ENCODE data around the gene STAMBP. TPM values are rescaled to one million over a fixed set of nuclear protein-coding genes. Genes with fewer than 3 reads are reported as not detected.

STAMBP gene
- total and polyA plus RNA-seq, 9 of the 15 experiments (the other 6 are each of a cell fraction or from before 2014, with no cell fraction given) = 36.9 to 75.2 (median 48.8) TPM

GRCh38 chr2:73837847-73838585, 9.3 kb downstream of the STAMBP start:
- Histone ChIP-seq H3K9me1 (ENCODE audit: control insufficient read depth, insufficient read depth, low read length) (no peaks in the 10 kb centered on the region), H4K20me1 (replicated peaks; ENCODE audit: control insufficient read depth, insufficient read depth, low read length) (no peaks in the 10 kb centered on the region), H3K79me2 (ENCODE audit: control insufficient read depth, insufficient read depth, low read length) (peaks cover 4% of the 10 kb centered on the region; the same call in 1 of the 3 replicates), H3K4me2 (ENCODE audit: insufficient read depth, low read length) (no peak overlapping the region), H3K4me3 (no peak overlapping the region), H2AFZ (ENCODE audit: low read depth, low read length) (no peak overlapping the region), H3K4me1 (replicated peaks in 1 of 2; ENCODE audit: control insufficient read depth in 2 of 2, insufficient read depth in 2 of 2, low read length in 2 of 2) (peaks cover 2 to 8% of the 10 kb centered on the region in 2 experiments; a peak in 2 of 5 replicates), H3K27me3 (ENCODE audit: control insufficient read depth in 2 of 2, insufficient read depth in 2 of 2, low read length in 2 of 2) (no peaks in the 10 kb centered on the region), H3K27ac (ENCODE audit: extremely low read depth, low read depth, low read length) (no peak overlapping the region), H3K36me3 (ENCODE audit: control insufficient read depth, insufficient read depth, low read length) (peaks cover 51% of the 10 kb centered on the region; the same call in 2 of the 3 replicates), H3K9ac (ENCODE audit: insufficient read depth in 1 of 2, low read depth in 2 of 2, low read length in 2 of 2) (no peak overlapping the region), H3K9me3 (replicated peaks; ENCODE audit: control insufficient read depth, insufficient read depth, low read depth, low read length) (no peaks in the 10 kb centered on the region)
- intact Hi-C loops (cut with micrococcal nuclease) (no loop called here), in situ Hi-C loops (cut with MboI) (no loop called here)
- no peak for ATAC-seq
- ChIA-PET POLR2A (interaction anchor here (0.6 to 1.6 kb wide), 2 partner anchors 10 to 233 kb away, joined by 3 read pairs; no protein-coding TSS in a partner anchor), CTCF (ENCODE audit: low intra/inter-chr PET ratio) (no interaction called here)
- TF ChIP-seq, protein P1, sequence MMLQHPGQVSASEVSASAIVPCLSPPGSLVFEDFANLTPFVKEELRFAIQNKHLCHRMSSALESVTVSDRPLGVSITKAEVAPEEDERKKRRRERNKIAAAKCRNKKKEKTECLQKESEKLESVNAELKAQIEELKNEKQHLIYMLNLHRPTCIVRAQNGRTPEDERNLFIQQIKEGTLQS (IDR thresholded peaks at IDR 0.05) = 0 out of 2 replicates have a peak, but pooled peaks have one; percentile 12
- TF ChIP-seq, protein P1 (CRISPR knock-in tag; conservative IDR thresholded peaks at IDR 0.05) = no peak
- no peak for TF ChIP-seq ZNF274 (IDR thresholded peaks at IDR 0.05; ENCODE audit: borderline replicate concordance, low read depth, low read length)
- TF ChIP-seq SPI1 (IDR thresholded peaks at IDR 0.05; ENCODE audit: borderline replicate concordance, low read depth, low read length) = peak; percentile 21; the same call in 1 of the 2 replicates
- FAIRE-seq = no peak
- no peak for DNase-seq (ENCODE audit: extremely low read depth in 1 of 4, low spot score in 3 of 4)
- 35% methylated on average over 4 of the region's 4 CpGs for WGBS (ENCODE audit: insufficient coverage, low coverage, missing lambda C conversion rate)
- no TSS peak for BruUV-seq (replicated peaks)
